Ovary (tissue), 3 donors: ENCODE measurements around the gene PARD3B.

Experiments
- CTCF ChIP-seq, 3 donors: fragments of 450-650 bp in 2 of 3; fragments of 200-600 bp in 1 of 3; IDR thresholded peaks; one replicate each; pipeline versions ENCODE4 v1.5.1 to v1.8.0; 2016 to 2022; ENCODE audit warnings: antibody characterized with exemption in 3 of 3, mild to moderate bottlenecking in 1 of 3
- EP300 ChIP-seq: sonication (generic); formaldehyde crosslinking; IDR thresholded peaks from one replicate; pipeline ENCODE4 v1.6.1; 2017; ENCODE audit warnings: antibody characterized with exemption
- POLR2A ChIP-seq: fragments of 450-650 bp; IDR thresholded peaks from one replicate; pipeline ENCODE4 v1.6.1; 2017; ENCODE audit warnings: antibody characterized with exemption, mild to moderate bottlenecking, moderate library complexity
- donor health status: DM: no; HTN: no; CAD: no.

- no peak for TF ChIP-seq CTCF (IDR thresholded peaks at IDR 0.05)
- TF ChIP-seq EP300 = no peak
- TF ChIP-seq POLR2A = no peak
Measured at GRCh38 chr2:205409411-205409810, 864.1 kb downstream of the PARD3B start.
